Measurements from ENCODE around the gene ESPN.
"Not testable (repeated sequence)": the region's sequence is repeated elsewhere in the genome, so short reads cannot be mapped to it uniquely, and the experiment has no call there.

Gene ESPN

DNA sequence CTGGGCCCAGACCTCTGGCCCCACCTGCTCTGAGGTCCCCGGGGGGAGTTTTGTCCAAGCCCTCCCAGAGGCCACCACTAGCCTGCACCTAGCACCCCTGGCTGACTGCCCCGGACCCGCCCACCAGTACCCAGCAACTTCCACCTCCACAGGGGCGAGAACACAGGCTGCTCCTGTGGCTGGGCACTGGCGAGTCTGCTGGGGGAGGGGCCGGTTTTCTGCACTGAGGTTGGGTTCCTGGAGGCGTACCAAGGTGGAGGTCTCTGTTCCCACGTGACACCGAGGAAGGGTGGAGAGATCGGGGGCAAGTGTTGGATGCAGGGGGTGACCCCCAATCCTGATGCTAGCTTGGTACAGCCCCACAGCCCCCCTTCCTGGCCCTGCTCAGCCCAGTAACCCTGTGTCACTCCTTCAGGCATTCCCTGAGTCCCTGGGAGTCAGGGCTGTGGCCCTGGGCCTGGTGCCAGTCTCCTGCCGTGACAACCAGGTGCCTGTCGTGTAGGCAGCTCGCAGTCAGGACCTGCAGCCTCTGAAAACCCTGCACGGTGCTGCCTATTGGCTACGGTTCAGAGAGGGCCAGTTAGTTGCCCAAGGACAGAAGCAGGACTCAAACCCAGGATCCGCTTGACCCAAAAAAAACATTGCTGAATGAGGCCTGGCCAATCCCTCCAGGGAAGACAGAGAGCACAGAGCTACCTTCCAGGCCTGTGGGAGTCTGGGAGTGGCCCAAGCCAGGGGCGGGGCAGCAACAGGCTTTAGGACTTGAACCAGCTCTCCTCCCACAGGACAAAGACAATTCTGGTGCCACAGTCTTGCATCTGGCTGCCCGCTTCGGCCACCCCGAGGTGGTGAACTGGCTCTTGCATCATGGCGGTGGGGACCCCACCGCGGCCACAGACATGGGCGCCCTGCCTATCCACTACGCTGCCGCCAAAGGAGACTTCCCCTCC, 3.1 kb downstream of the ESPN start:
- no peak for DNase-seq (ENCODE audit: low read depth in 2 of 2)

DNA sequence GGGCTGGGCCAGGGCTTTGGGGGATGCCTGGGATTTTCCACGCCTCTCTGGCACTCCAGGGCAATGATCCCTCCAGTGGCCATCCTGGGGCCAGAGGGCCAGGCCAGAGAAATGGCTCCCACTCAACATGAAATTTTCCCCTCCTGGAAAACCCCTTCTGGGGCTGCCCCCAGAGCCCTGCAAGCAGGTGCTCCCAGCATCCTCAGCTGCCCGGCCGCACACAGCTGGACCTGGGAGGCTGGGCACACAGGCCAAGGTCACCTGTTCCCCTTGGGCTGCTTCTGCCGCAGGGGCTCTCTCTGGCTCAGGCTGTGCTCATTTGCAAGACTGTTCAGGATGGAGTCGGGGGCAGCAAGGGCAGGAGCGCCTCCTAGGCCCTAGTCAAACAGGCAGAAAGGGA, 3.9 kb downstream of the ESPN start:
- DNase-seq (ENCODE audit: low read depth in 2 of 2), result not testable (repeated sequence)

DNA sequence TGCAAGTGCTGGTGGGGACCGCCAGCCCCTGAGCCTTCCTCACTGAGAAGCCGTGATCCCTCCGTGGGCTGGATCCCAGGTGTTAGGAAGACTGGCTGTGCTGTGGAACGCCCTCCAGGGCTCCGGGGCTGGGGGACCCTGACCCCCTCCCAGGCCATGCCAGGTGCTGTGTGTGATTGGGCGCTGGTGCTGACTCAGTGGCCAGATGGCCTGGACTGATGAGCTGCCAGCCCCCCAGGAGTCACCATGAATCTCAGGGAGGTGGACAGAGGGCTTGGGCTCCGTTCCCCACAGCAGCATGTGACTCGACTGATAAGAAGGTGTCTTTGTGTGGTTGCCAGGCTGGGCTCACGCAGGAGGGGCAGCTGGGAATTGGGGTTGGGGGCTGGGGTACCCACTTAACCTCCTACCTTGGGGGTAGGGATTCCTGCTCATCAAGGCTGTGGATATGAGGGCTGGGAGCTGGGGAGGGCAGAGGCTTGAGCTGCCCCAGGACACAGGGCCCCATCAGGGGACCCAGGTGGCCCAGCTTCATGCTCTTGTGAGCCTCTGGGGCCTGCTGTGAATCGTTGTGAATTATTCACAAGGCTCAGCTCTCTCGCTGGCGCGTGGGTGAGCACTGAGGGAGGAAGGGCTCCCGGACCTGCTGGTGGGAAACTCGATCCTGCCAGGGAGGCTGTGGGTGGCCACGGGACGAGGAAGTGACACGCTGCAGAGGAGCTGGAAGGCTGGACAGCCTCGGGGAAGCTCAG, 5.3 kb downstream of the ESPN start:
- DNase-seq (ENCODE audit: low read depth in 2 of 2), result not testable (repeated sequence)

DNA sequence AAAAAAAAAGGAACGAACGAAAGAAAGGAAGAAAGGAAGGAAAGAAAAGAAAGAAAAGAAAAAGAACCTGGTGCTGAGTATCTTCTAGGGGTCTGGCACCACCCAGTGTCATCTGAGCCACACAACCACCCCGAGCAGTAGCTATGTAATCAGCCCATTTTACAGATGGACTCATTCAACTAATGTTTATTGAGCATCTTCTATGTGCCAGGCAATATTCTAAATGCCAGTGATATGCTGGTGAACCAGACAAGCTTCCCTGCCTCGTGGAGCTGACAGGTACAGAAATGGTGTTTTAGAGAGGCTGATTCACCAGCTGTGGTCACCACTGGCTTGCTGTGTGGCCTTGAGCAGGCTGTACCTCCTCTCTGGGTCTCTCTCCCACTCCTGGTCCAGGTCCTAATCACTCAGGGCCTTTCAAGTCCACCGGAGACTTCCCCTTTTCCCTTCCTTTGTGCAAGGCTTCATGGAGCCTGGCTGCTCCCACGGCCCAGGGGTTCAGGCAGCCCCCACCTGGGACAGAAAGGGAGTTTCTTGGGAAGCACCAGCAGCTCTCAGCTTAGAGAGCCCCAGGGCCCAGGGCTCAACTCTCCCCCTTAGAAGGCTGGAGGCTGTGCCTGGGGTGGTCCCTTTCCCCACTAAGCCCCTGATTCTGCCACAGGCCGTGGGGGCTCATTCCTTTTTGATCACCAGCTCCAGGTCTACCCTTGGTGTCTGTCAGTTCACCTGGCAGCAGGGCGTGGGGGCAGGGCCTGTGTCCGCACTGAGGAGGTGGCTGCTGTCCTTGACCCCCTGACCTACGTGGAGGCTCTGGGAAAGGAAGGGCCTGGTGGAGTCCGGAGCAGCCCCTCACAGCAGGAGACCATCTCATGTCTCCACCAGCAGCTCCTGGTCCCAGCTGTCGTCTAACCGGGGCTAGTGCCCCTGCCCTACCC, 7.3 kb downstream of the ESPN start:
- DNase-seq (ENCODE audit: low read depth in 2 of 2), result not testable (repeated sequence)

DNA sequence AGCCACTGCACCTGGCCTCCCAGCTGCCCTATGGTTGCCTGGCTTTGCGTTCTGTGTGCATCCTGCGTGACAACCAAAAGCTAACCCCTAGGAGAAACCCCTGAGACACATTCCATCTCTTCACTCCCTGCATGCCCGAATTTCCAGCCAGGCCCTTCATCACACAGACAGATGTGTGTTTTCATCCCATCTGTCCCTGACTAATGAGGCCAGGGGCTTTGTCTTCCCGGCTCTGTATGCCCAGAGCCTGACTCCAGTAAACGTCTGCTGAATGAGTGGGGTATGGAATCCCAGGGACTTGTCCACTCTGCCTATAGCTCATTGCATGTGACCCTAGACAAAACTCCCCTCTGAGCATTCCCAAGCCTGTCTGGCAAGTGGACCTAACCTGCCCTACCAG, 9.6 kb downstream of the ESPN start:
- no peak for DNase-seq (ENCODE audit: low read depth in 2 of 2)

DNA sequence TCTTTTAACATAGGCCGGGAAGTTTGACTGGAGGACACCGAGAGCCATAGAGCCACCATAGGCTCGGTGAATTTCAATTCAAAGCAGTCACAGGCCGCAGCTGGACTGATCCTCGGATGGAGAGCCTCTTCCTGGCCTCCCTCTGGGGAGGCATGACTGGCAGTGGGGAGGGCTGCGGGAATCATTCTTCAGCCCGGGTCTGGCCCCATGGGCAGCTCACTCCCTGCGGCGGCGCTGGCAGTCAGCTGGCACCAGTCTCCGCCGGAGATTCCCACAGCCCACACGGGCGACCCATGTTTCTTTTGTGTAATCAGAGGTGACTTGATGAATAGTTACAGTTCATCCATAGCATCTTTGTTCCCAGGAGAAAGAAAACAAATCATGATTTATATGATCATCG, 10.6 kb downstream of the ESPN start:
- DNase-seq (ENCODE audit: low read depth in 2 of 2), result no peak

DNA sequence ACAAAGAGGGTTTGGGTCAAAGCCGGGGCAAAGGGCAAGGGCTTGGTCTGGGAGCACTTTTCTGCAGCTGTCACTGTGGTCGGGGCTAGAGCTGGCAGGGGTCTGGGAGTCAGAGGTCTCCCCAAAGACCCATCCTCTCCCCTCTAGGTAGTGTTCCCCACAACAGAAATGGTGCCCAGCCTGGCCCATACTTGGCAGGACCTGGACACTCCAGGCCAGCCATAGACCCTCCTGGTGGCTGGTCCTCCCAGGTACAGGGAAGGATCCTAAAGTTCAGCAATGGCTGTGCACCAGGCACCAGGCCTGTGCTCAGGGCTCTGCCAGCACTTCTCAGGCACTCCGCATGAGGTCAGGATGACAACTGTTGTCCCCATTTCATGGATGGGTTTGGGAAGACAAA, 11.0 kb downstream of the ESPN start:
- no peak for DNase-seq (ENCODE audit: low read depth in 2 of 2)

DNA sequence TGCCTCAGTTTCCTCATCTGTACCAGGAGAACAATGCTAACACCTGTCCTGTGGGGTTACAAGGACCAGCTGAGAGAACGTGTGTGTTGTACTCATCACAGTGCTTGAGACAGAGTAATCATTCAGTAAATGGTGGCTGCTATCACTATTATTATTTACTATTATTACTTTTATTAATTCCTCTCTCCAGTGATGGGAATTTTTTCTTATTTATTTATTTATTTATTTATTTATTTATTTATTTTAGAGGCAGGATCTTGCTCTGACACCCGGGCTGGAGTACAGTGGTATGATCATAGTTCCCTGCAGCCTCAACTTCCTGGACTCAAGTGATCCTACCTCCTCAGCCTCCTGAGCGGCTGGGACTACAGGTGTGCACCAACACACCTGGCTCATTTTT, 11.7 kb downstream of the ESPN start:
- DNase-seq (ENCODE audit: low read depth in 2 of 2), result not testable (repeated sequence)

DNA sequence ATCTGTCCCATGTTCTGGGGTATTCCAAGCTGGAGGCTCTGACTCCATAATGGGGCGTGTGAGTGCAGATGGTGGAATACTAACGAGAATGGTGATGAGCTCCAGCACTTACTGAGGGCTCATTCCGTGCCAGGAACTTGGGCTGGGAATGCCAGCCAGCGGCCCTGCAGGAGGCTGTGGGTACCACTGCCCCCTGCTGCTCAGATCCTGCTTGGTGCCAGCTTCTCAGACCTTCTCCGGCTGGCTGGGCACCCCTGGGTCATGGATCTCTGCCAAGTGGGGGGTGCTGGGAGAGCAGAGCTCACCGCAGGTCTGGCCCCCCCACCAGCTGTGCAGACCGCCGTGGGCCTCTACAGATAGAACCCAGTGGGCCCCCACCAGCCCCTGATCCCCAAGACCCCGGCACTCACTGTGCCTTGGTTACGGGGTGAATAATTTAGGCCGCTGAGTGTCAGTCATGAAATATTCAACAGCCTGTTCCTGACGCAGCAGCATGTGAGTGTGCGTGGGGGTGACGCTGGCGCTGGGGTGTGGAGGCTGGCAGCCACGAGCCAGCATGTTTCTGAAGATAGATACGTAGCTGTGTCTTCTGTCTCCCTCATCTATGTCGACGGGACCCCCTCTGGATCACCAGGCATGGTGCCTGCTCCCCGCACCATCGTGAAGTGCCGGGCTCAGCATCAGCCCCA, 12.6 kb downstream of the ESPN start:
- DNase-seq (ENCODE audit: low read depth in 2 of 2), result not testable (repeated sequence)

DNA sequence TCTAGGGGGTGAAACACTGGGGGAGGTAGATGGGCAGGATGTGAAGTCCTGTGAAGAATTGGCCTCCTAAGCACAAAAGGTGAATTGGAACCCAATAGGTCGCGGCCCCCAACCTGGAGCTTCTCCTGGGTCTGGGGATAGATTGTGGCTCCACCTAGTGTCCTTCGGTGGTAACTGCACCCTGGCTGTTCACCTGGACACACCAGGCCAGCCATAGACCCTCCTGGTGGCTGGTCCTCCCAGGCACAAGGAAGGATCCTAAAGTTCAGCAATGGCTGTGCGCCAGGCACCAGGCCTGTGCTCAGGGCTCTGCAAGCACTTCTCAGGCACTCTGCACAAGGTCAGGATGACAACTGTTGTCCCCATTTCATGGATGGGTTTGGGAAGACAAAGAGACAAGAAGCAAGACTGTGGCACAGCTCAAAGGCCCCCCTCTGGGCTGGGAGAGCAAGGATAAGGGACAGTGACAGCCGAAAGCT, 13.5 kb downstream of the ESPN start:
- peak; percentile 61 to 72 for DNase-seq (ENCODE audit: low read depth in 2 of 2)

DNA sequence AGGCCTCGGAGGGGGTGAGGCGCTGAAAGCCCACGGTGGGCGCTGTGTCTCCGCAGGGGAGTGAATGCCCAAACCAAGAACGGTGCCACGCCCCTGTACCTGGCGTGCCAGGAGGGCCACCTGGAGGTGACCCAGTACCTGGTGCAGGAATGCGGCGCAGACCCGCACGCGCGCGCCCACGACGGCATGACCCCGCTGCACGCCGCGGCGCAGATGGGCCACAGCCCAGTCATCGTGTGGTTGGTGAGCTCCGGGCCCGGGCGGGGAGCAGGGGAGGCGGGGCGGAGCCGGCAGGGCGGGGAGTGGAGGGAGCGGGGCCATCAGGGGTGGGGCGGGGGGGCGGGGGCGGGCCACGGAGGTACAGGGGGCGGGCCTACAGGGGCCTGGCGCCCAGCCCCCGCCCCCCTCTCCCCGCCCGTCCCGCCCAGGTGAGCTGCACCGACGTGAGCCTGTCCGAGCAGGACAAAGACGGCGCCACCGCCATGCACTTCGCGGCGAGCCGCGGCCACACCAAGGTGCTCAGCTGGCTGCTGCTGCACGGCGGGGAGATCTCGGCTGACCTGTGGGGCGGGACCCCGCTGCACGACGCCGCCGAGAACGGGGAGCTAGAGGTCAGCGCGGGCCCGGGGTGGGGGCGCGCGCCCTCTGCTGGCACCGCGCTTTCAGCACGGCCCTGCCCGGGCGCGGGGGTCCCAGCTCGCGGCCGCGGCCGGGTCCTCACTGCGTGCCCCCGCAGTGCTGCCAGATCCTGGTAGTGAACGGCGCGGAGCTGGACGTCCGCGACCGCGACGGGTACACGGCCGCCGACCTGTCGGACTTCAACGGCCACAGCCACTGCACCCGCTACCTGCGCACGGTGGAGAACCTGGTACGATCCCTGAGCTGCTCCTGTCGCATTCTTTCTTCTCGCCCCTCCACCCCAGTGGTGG, 15.9 kb downstream of the ESPN start:
- peak; percentile 58 to 68 for DNase-seq (ENCODE audit: low read depth in 2 of 2)

DNA sequence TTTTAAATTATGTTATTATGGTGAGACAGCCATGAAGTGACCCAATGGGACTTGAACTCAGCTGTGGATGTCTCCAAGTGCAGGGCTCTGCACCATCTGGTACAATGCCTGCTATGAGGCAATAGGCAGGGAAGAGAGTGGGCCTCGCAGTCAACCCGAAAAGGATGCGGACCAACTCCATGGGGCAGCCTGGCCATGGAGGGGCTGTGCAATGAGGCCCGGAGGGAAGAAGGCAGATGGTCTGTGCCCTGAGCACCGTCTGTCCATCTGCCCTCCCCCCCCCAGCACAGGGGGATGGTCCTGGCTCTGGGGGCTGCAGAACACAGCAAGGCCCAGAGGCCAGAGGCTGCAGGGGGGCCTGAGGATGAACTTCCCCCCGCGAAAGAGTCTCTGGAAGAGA, 17.0 kb downstream of the ESPN start:
- DNase-seq (ENCODE audit: low read depth in 2 of 2), result no peak

DNA sequence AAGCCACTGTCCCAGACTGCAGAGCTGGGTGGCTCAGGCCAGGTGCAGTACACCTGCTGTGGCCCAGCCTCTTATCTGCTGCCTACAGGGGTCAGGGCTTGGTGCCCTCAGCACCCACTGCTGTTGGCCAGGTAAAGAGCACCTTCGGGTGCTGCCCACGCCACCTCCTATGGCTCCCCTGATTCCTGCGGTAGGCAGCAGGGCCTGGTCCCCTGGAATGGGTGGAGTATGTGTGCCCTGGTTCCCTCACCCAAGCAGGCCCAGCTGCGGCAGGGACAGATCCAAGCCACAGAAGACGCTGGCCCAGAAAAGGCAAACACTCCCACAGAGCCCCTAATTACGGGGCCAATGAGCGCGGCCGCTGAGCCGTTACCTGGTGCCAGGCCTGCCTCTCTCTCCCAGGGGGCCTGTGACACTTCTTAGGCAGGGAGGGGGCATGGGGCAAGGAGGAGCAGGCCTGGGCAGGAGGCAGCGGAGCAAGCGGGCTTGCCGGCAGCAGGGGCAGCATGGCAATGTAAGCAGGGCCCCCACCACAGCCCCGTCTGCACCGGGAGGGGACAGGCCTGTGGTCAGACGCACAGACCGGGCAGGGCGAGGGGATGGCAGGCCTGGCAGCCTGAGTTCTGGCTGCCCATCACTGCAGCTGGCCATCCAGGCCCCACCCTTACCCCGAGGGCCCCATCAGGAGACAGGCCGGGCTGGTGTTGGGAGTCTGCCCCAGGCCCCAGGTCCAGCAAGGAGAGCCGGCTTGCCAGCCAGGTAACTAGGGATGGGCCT, 19.0 kb downstream of the ESPN start:
- DNase-seq (ENCODE audit: low read depth in 2 of 2), result no peak

DNA sequence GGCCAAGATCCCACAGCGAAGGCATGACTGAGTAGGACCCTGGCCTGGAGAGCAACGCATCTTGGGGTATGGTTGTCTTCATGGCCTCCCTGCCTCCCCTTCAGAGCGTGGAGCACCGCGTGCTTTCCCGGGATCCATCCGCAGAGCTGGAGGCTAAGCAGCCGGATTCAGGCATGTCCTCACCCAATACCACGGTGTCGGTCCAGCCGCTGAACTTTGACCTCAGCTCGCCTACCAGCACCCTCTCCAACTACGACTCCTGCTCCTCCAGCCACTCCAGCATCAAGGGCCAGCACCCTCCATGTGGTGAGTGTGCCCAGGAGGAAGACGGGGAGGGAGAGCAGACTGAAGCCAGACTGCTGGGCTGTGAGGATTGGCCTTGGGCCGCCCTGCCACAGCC, 19.8 kb downstream of the ESPN start:
- no peak for DNase-seq (ENCODE audit: low read depth in 2 of 2)

DNA sequence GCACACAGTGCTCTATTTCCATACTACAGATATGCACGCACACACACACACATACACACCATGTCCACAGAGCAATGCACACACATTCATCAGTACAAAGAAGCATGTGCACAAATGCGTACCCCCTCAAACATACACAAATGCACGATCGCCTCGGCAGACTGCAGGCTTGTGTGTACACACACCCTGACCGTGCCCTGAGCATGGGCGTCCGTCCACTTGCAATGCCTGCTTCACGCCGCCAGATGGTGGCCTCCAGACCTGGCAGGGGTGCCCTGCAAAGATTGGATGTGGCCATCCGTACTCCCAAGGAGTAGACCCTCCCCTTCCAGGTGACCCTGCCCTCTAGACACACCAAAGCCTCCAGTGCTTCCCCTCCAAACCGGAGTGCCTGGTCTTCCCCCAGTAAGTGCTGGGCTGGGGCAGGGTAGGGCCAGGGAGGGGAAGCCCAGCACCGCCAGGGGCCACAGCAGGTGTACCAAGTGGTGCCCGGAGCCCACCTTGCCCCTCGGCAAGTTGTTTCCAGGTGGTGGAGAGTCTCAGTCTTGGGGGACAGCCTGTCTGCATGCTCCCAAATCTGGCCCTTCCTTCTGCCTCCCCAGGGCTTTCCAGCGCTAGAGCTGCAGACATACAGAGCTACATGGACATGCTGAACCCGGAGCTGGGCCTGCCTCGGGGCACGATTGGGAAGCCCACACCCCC, 20.6 kb downstream of the ESPN start:
- DNase-seq (ENCODE audit: low read depth in 2 of 2), result peak in 1 of 2 donors; percentile 29

DNA sequence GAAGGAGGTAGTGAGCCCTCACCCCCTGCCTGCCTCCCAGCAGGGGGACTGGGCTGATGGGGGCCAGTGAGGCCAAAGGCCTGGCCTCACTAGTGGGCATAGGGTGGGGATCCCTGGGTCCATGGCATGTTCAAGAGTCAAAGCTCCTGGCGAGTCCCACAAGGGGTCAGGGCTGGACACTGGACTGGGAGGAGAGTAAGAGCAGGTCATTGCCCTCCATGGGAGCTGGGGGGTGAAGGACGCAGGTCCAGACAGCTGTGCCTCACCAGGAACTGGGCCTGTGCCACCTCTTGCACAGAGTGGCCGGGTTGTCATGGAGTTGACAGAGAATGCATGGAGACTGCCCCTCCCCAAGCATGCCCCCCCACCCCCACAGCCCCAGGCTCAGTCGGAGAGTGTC, 21.4 kb downstream of the ESPN start:
- DNase-seq (ENCODE audit: low read depth in 2 of 2), result not testable (repeated sequence)

DNA sequence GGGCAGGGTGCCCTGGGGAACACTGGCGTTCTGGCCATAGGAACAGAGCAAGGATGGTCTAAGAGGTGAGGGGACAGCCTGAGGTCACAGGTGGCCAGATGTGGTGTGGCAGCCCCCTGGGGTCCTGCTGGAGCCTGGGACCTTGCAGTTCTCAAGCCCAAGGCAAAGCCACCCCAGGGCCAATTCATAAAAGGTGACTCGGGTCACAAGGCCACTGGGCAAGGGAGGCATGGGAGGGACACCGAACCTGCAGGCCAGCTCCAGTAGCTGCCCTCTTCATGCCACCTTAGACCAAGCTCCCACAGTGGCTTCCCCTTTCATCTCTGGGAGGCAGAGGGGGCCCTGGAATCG, 22.1 kb downstream of the ESPN start:
- DNase-seq (ENCODE audit: low read depth in 2 of 2), result no peak

DNA sequence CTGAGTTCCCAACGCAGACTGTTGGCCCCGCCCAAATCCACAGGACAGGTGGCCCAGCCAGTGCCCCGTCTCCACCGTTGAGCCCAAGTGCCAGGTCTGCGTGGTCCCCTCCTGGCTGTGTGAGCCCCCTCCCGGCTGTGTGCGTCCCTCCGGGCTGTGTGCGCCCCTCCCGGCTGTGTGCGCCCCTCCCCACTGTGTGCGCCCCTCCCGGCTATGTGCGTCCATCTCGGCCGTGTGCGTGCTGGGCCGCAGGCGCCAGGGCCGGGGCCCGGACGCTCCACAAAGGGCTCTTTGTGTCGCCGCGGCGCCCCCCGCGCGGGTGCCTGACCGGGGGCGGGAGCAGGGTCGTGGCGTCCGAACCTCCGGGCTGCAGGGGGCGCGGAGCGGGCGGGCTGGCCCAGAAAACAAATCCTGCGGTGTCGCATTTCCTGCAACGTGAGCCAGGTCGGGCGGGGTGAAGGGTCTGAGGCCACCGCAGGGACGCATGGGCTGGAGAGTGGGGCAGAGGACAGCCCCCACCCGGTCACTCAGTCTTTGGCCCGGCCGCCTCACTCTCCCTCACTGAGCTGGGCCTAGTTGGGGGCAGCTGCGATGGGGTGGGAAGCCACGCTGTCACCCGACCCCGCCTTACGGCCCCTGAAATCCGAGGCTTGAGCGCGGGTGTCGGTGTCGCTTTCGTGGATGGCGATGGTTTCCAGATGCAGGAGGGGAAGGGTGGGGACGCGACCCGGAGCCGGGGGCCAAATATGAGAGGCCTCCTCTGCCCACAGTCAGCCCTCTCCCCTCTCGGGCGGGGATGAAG, 22.6 kb downstream of the ESPN start:
- no peak for DNase-seq (ENCODE audit: low read depth in 2 of 2)

All from stimulated activated CD4-positive, alpha-beta T cell treated with anti-CD3 and anti-CD28 coated beads, Interleukin-1b, Interleukin-23, amount 100 ng/mL, for 4 hours (primary cell).